Measurements from ENCODE around the gene FSTL1.

The FSTL1 gene

GRCh38 chr3:120477781-120478180 is 27.0 kb upstream of the FSTL1 start:
- H3K9ac ChIP-seq (ENCODE audit: low read length), result no peak overlapping the region
- no peak overlapping the region for H3K4me3 ChIP-seq (ENCODE audit: low read length)

GRCh38 chr3:120475722-120476377 is 25.1 kb upstream of the FSTL1 start:
- H3K9ac ChIP-seq (ENCODE audit: low read length), result no peak overlapping the region
- H3K4me1 ChIP-seq (ENCODE audit: control insufficient read depth, low read depth, low read length), result peaks cover 6% of the 10 kb centered on the region
- H3K27me3 ChIP-seq (ENCODE audit: control insufficient read depth, insufficient read depth, low read length), result no peaks in the 10 kb centered on the region
- no peaks in the 10 kb centered on the region for H3K36me3 ChIP-seq (ENCODE audit: control insufficient read depth, low read depth, low read length)
- H3K4me3 ChIP-seq (ENCODE audit: low read length), result no peak overlapping the region
- no peak overlapping the region for H3K27ac ChIP-seq (ENCODE audit: low read length)
- H3K9me3 ChIP-seq (ENCODE audit: control insufficient read depth, low read depth, low read length), result no peaks in the 10 kb centered on the region

More at GRCh38 chr3:120477781-120478180, 27.0 kb upstream of the FSTL1 start:
- Histone ChIP-seq H3K4me1 (ENCODE audit: control insufficient read depth, low read depth, low read length) (peaks cover 4% of the 10 kb centered on the region), H3K9me3 (ENCODE audit: control insufficient read depth, low read depth, low read length) (no peaks in the 10 kb centered on the region), H3K36me3 (ENCODE audit: control insufficient read depth, low read depth, low read length) (no peaks in the 10 kb centered on the region), H3K27me3 (ENCODE audit: control insufficient read depth, insufficient read depth, low read length) (no peaks in the 10 kb centered on the region), H3K27ac (ENCODE audit: low read length) (no peak overlapping the region)

DNA sequence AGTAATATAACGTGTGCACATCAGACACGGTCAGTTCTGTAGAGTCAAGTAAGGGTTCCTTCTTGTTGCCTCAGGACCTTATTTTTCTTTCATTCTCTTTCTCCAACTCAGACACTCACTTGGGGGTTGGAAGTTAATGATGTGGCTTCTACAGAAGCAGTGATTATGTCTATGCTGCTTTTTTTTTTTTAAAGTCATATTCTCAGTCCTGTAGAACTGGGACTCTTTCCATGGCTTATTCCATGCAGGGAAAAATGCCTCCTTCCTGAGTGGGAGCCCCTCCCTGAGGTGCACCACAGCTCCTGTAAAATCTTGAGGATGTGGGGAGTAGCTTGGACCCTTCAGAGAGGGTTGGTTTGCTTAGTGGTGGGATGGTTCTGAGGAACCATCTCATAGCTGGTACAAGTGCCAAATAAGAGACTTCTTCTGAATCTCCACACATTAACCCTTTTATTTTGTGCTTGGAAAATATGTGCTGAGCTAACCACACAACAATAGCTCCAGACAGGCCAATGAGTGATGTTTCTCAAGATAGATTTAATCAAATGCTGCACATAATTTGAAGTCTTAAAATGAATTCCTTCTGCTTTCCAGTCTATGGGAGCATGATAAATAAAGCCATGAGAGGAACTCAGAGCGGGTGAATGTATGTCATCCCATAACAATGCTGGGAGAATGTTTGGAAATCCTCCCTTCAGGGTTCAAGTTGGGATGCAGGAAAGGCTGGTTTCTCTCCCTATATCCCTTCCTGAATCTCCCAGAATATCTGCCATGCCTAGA is 23.3 kb upstream of the FSTL1 start:
- Histone ChIP-seq H3K36me3 (ENCODE audit: control insufficient read depth, low read depth, low read length) (no peaks in the 10 kb centered on the region), H3K27me3 (ENCODE audit: control insufficient read depth, insufficient read depth, low read length) (no peaks in the 10 kb centered on the region), H3K9ac (ENCODE audit: low read length) (no peak overlapping the region), H3K27ac (ENCODE audit: low read length) (no peak overlapping the region), H3K9me3 (ENCODE audit: control insufficient read depth, low read depth, low read length) (no peaks in the 10 kb centered on the region), H3K4me1 (ENCODE audit: control insufficient read depth, low read depth, low read length) (peaks cover 18% of the 10 kb centered on the region), H3K4me3 (ENCODE audit: low read length) (no peak overlapping the region)

DNA sequence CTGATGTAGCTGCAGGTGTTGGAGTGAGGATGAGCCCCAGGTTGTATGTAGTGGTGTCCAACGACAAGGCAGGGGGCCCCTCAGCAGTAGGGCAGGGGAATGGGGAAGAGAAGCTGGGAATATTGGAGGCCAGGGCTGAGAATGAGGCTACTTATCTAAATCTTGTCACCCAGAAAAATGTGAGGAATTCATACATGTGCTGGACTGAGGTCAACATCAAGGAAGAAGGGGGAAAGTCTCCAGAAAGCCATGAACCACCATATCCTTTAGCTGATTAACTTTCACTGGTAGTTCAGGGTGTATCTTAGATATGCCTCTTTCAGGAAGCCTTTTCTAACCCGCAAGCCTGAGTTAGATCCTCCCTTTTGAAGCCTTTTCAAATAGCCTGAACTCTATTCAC is 22.6 kb upstream of the FSTL1 start:
- H3K9me3 ChIP-seq (ENCODE audit: control insufficient read depth, low read depth, low read length), result no peaks in the 10 kb centered on the region
- no peak overlapping the region for H3K9ac ChIP-seq (ENCODE audit: low read length)
- no peaks in the 10 kb centered on the region for H3K27me3 ChIP-seq (ENCODE audit: control insufficient read depth, insufficient read depth, low read length)
- H3K4me1 ChIP-seq (ENCODE audit: control insufficient read depth, low read depth, low read length), result peaks cover 18% of the 10 kb centered on the region
- no peak overlapping the region for H3K4me3 ChIP-seq (ENCODE audit: low read length)
- H3K27ac ChIP-seq (ENCODE audit: low read length), result no peak overlapping the region
- H3K36me3 ChIP-seq (ENCODE audit: control insufficient read depth, low read depth, low read length), result no peaks in the 10 kb centered on the region

DNA sequence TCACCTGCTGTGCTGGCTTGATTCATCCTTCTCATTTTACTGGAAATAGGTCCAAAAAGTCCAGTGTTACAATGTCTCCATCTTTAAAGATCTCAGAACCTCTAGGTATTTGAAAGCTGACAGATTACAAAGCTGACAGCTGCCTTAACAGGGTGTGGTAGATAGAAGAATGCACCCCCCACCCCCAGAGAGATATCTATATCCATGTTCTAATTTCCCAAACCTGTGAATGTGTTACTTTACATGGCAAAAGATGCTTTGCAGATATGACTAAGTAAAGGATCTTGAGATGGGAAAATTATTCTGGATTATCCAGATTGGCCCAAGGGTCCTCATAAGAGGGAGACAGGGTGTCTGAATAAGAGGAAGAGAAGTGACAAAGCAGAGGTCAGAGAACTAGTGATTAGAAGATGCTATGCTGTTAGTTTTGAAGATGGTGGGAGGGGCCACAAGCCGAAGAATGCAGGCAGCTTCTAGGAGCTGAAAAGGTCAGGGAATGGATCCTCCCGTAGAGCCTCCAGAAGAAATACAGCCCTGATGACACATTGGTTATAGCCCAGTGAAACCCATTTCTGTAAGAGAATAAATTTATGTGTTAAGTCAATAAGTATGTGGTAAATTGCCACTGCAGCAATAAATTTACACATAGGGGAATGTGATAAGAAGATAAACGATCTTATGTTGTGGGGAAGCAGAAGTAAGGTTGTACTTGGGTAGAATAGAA is 21.5 kb upstream of the FSTL1 start:
- no peak overlapping the region for H3K9ac ChIP-seq (ENCODE audit: low read length)

DNA sequence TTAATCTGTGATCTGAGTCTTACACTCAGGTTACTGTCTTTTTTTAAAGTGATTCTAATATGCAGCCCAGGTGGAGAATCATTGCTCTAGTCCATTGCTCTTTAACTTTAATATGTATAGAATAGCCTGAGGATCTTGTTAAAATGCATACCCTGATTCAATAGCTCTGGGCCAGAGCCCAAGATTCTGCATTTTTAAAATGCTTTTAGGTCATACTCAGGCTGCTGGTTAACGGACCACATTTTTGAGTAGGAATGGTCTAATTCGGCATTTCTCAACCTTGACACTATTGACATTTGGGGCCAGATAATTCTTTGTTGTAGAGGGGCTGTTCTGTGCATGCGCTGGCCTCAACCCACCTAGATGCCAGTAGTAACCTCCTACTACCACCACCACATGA is 20.9 kb upstream of the FSTL1 start:
- Histone ChIP-seq H3K9ac (ENCODE audit: low read length) (no peak overlapping the region), H3K36me3 (ENCODE audit: control insufficient read depth, low read depth, low read length) (no peaks in the 10 kb centered on the region), H3K4me3 (ENCODE audit: low read length) (no peak overlapping the region), H3K9me3 (ENCODE audit: control insufficient read depth, low read depth, low read length) (no peaks in the 10 kb centered on the region), H3K4me1 (ENCODE audit: control insufficient read depth, low read depth, low read length) (peaks cover 18% of the 10 kb centered on the region), H3K27me3 (ENCODE audit: control insufficient read depth, insufficient read depth, low read length) (no peaks in the 10 kb centered on the region), H3K27ac (ENCODE audit: low read length) (no peak overlapping the region)

More for the DNA sequence above, 21.5 kb upstream of the FSTL1 start:
- H3K27ac ChIP-seq (ENCODE audit: low read length), result no peak overlapping the region
- peaks cover 18% of the 10 kb centered on the region for H3K4me1 ChIP-seq (ENCODE audit: control insufficient read depth, low read depth, low read length)
- H3K36me3 ChIP-seq (ENCODE audit: control insufficient read depth, low read depth, low read length), result no peaks in the 10 kb centered on the region
- no peak overlapping the region for H3K4me3 ChIP-seq (ENCODE audit: low read length)
- no peaks in the 10 kb centered on the region for H3K27me3 ChIP-seq (ENCODE audit: control insufficient read depth, insufficient read depth, low read length)
- no peaks in the 10 kb centered on the region for H3K9me3 ChIP-seq (ENCODE audit: control insufficient read depth, low read depth, low read length)

DNA sequence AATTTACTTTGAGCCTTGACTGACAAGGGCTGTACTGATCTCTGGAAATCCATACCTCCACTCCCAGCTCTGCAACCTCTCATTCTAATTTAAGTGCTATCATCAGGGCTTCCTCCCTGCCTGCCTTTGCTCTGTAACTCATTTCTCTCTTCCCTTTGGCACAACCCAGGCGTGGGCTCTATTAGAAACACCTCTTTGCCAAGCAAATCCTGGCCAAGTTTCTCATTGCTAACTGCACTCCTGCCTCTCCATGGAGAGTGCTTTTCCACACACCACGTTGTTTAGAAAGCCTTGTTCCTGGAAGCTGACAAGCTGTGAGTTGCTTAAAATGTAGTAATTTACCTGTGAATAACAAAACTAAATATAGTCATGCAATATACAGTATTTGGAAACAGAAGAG is 20.1 kb upstream of the FSTL1 start:
- Histone ChIP-seq H3K4me3 (ENCODE audit: low read length) (no peak overlapping the region), H3K27ac (ENCODE audit: low read length) (no peak overlapping the region), H3K4me1 (ENCODE audit: control insufficient read depth, low read depth, low read length) (peaks cover 18% of the 10 kb centered on the region), H3K36me3 (ENCODE audit: control insufficient read depth, low read depth, low read length) (no peaks in the 10 kb centered on the region), H3K9me3 (ENCODE audit: control insufficient read depth, low read depth, low read length) (no peaks in the 10 kb centered on the region), H3K27me3 (ENCODE audit: control insufficient read depth, insufficient read depth, low read length) (no peaks in the 10 kb centered on the region), H3K9ac (ENCODE audit: low read length) (no peak overlapping the region)

DNA sequence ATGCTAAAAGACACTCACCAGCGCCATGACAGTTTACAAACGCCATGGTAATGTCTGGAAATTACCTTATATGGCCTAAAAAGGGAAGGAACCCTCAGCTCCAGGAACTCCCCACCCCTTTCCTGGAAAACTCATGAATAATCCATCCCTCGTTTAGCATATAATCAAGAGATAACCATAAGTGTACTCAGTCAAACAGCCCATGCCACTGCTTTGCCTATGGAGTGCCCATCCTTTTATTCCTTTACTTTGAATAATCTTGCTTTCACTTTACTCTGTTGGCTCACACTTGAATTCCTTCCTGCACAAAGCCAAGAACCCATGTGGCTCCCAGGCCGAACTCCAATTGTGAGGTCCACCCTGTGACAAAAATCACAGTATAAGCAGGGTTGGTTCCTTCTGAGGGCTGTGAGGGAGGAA is 19.1 kb upstream of the FSTL1 start:
- Histone ChIP-seq H3K4me3 (ENCODE audit: low read length) (no peak overlapping the region), H3K4me1 (ENCODE audit: control insufficient read depth, low read depth, low read length) (peaks cover 18% of the 10 kb centered on the region), H3K27ac (ENCODE audit: low read length) (peak overlapping the region; percentile 7), H3K9me3 (ENCODE audit: control insufficient read depth, low read depth, low read length) (no peaks in the 10 kb centered on the region), H3K9ac (ENCODE audit: low read length) (no peak overlapping the region), H3K27me3 (ENCODE audit: control insufficient read depth, insufficient read depth, low read length) (no peaks in the 10 kb centered on the region), H3K36me3 (ENCODE audit: control insufficient read depth, low read depth, low read length) (no peaks in the 10 kb centered on the region)

DNA sequence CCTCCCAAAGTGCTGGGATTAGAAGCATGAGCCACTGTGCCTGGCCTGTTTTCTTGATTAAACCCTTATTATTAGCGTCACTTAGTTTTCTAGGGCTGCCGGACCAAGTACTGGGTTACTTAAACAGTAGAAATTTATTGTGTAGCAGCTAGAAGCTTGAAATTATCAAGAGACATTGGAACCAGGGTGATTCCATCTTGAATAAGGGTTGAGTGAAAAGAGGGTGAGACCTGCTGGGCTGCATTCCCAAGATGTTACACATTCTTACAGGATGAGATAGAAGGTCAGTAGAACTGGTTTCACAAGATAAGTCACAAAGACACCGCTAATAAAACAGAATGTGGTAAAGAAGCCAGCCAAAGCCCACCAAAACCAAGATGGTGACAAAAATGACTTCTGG is 18.6 kb upstream of the FSTL1 start:
- Histone ChIP-seq H3K36me3 (ENCODE audit: control insufficient read depth, low read depth, low read length) (no peaks in the 10 kb centered on the region), H3K4me1 (ENCODE audit: control insufficient read depth, low read depth, low read length) (peaks cover 16% of the 10 kb centered on the region), H3K4me3 (ENCODE audit: low read length) (no peak overlapping the region), H3K27ac (ENCODE audit: low read length) (peak overlapping the region; percentile 16), H3K27me3 (ENCODE audit: control insufficient read depth, insufficient read depth, low read length) (no peaks in the 10 kb centered on the region), H3K9ac (ENCODE audit: low read length) (no peak overlapping the region), H3K9me3 (ENCODE audit: control insufficient read depth, low read depth, low read length) (no peaks in the 10 kb centered on the region)

- peak overlapping the region; percentile 16 for H3K27ac ChIP-seq (ENCODE audit: low read length)
Measured at GRCh38 chr3:120468635-120469295, 18.0 kb upstream of the FSTL1 start.

GRCh38 chr3:120462409-120462959 is 11.7 kb upstream of the FSTL1 start:
- H3K27me3 ChIP-seq (ENCODE audit: control insufficient read depth, insufficient read depth, low read length), result no peaks in the 10 kb centered on the region
- H3K9ac ChIP-seq (ENCODE audit: low read length), result no peak overlapping the region
- no peak overlapping the region for H3K27ac ChIP-seq (ENCODE audit: low read length)
- no peaks in the 10 kb centered on the region for H3K9me3 ChIP-seq (ENCODE audit: control insufficient read depth, low read depth, low read length)
- H3K4me1 ChIP-seq (ENCODE audit: control insufficient read depth, low read depth, low read length), result peaks cover 11% of the 10 kb centered on the region
- H3K36me3 ChIP-seq (ENCODE audit: control insufficient read depth, low read depth, low read length), result no peaks in the 10 kb centered on the region
- no peak overlapping the region for H3K4me3 ChIP-seq (ENCODE audit: low read length)

More at GRCh38 chr3:120468635-120469295, 18.0 kb upstream of the FSTL1 start:
- Histone ChIP-seq H3K36me3 (ENCODE audit: control insufficient read depth, low read depth, low read length) (no peaks in the 10 kb centered on the region), H3K27me3 (ENCODE audit: control insufficient read depth, insufficient read depth, low read length) (no peaks in the 10 kb centered on the region), H3K4me1 (ENCODE audit: control insufficient read depth, low read depth, low read length) (peaks cover 14% of the 10 kb centered on the region), H3K9me3 (ENCODE audit: control insufficient read depth, low read depth, low read length) (no peaks in the 10 kb centered on the region), H3K4me3 (ENCODE audit: low read length) (no peak overlapping the region), H3K9ac (ENCODE audit: low read length) (no peak overlapping the region)
